Globus pallidus (tissue), 1 donor: Measurements from ENCODE around the gene GNAZ.
A peak's percentile ranks its signal among the peaks of the same experiment; 100 is the strongest.

Experiments
- DNase-seq: peaks from one replicate; pipeline ENCODE4 v3.0.0-alpha.2; 2015; ENCODE audit warnings: low spot score

The GNAZ gene

GRCh38 chr22:23064381-23065068, 5.8 kb upstream of the GNAZ start:
- DNase-seq = no peak

- no peak for DNase-seq
Observed at GRCh38 chr22:23065069-23065451, 5.3 kb upstream of the GNAZ start.

GRCh38 chr22:23065495-23066122, 4.7 kb upstream of the GNAZ start:
- DNase-seq = no peak

- no peak for DNase-seq
Observed at GRCh38 chr22:23066200-23067022, 3.9 kb upstream of the GNAZ start.

- DNase-seq = no peak
Observed at GRCh38 chr22:23067023-23067650, 3.2 kb upstream of the GNAZ start.

- DNase-seq = no peak
Observed at GRCh38 chr22:23067691-23068090, 2.6 kb upstream of the GNAZ start.

GRCh38 chr22:23068096-23068831, 2.1 kb upstream of the GNAZ start:
- DNase-seq = no peak

GRCh38 chr22:23068832-23069385, 1.4 kb upstream of the GNAZ start:
- no peak for DNase-seq

GRCh38 chr22:23069502-23070357, 589 bp upstream of the GNAZ start:
- DNase-seq = peak; percentile 93

- no peak for DNase-seq
Observed at GRCh38 chr22:23071230-23072076, 1.1 kb downstream of the GNAZ start.

- no peak for DNase-seq
Observed at GRCh38 chr22:23072077-23072910, 2.0 kb downstream of the GNAZ start.

- DNase-seq = no peak
Observed at GRCh38 chr22:23072911-23073491, 2.7 kb downstream of the GNAZ start.

GRCh38 chr22:23073526-23074229, 3.4 kb downstream of the GNAZ start:
- DNase-seq = no peak

- DNase-seq = no peak
Observed at GRCh38 chr22:23074451-23074850, 4.1 kb downstream of the GNAZ start.

GRCh38 chr22:23075050-23075449, 4.7 kb downstream of the GNAZ start:
- DNase-seq = no peak

- no peak for DNase-seq
Observed at GRCh38 chr22:23075525-23076216, 5.4 kb downstream of the GNAZ start.
